ENCODE results near the gene NDUFA9. TPM values are rescaled to one million over a fixed set of nuclear protein-coding genes. Genes with fewer than 3 reads are reported as not detected.

Gene NDUFA9
- total and polyA plus RNA-seq, 2 of the 13 experiments (the other 11 are each of a cell fraction or from before 2014, with no cell fraction given) = 68.0 to 150 TPM

DNA sequence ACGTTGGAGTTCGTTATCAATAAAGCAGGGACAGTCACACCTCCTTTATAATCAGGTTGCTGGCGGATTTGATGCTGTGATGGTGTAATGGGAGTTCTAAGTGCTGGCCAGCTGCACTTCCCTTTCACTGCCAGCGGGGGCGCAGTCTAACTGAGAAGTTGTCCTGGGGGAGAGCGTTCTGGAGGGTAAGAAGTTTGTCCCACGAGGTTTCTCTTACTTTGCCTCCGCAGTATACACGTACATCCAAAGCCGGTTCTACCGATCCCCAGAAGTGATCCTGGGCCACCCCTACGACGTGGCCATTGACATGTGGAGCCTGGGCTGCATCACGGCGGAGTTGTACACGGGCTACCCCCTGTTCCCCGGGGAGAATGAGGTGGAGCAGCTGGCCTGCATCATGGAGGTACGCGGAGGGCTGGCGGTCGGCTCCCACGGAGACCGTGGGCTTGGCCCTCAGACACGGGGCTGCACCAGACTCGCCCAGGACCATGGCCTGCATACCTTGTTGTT, 44.2 kb upstream of the NDUFA9 start (continued):
- TF ChIP-seq HIVEP1 (CRISPR knock-in tag; IDR thresholded peaks at IDR 0.05) (peak; percentile 58; the same call in 1 of the 2 replicates), NONO (IDR thresholded peaks at IDR 0.05) (no peak), NONO (CRISPR knock-in tag; conservative IDR thresholded peaks at IDR 0.05) (peak; percentile 39; the same call in 1 of the 2 replicates), ZNF710 (CRISPR knock-in tag; IDR thresholded peaks at IDR 0.05; ENCODE audit: borderline replicate concordance) (no peak), SMAD9 (CRISPR knock-in tag; IDR thresholded peaks at IDR 0.05) (no peak), AFF4 (CRISPR knock-in tag; IDR thresholded peaks at IDR 0.05) (no peak), KDM5B (CRISPR knock-in tag; IDR thresholded peaks at IDR 0.05; ENCODE audit: borderline replicate concordance) (peak; percentile 72; the same call in 1 of the 2 replicates), ZNF709 (CRISPR knock-in tag; IDR thresholded peaks at IDR 0.05) (no peak), KDM2A (CRISPR knock-in tag; IDR thresholded peaks at IDR 0.05; ENCODE audit: borderline replicate concordance, low read depth) (peak; percentile 65), IRF2 (CRISPR knock-in tag; IDR thresholded peaks at IDR 0.05) (peak; percentile 57; the same call in 1 of the 2 replicates), MXD4 (CRISPR knock-in tag; IDR thresholded peaks at IDR 0.05) (0 out of 2 replicates have a peak, but pooled peaks have one; percentile 45), ZHX2 (IDR thresholded peaks at IDR 0.05; ENCODE audit: low read depth) (0 out of 2 replicates have a peak, but pooled peaks have one; percentile 18), ZHX2 (CRISPR knock-in tag; IDR thresholded peaks at IDR 0.05; ENCODE audit: borderline replicate concordance) (no peak), TEAD3 (CRISPR knock-in tag; optimal IDR thresholded peaks at IDR 0.05; ENCODE audit: borderline replicate concordance) (no peak)
- TF ChIP-seq, protein P1, sequence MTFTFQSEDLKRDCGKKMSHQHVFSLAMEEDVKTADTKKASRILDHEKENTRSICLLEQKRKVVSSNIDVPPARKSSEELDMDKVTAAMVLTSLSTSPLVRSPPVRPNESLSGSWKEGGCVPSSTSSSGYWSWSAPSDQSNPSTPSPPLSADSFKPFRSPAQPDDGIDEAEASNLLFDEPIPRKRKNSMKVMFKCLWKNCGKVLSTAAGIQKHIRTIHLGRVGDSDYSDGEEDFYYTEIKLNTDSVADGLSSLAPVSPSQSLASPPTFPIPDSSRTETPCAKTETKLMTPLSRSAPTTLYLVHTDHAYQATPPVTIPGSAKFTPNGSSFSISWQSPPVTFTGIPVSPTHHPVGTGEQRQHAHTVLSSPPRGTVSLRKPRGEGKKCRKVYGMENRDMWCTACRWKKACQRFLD (CRISPR knock-in tag; IDR thresholded peaks at IDR 0.05; ENCODE audit: borderline replicate concordance) = no peak
- TF ChIP-seq, protein P2, sequence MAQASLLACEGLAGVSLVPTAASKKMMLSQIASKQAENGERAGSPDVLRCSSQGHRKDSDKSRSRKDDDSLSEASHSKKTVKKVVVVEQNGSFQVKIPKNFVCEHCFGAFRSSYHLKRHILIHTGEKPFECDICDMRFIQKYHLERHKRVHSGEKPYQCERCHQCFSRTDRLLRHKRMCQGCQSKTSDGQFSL (CRISPR knock-in tag; IDR thresholded peaks at IDR 0.05) = no peak
